ENCODE results near the gene RBM12. TPM values are rescaled to one million over a fixed set of nuclear protein-coding genes. Genes with fewer than 3 reads are reported as not detected.

The RBM12 gene
- total RNA-seq, 1 donor from 2014 or later: 46.2 TPM

GRCh38 chr20:35699127-35699956, 34.6 kb upstream of the RBM12 start, which contains the start of the genes NFS1 and ROMO1:
Gene NFS1 (minus strand): TSS chr20:35699352. CDS start chr20:35699288, 64 bp downstream.
Gene ROMO1 (plus strand): TSS chr20:35699405. CDS start chr20:35699633, 228 bp downstream.
- peak; percentile 87 for DNase-seq
- Histone ChIP-seq H3K4me1 (peaks cover 44% of the 10 kb centered on the region), H3K9me3 (replicated peaks) (no peaks in the 10 kb centered on the region), H3K27me3 (ENCODE audit: low read depth) (no peaks in the 10 kb centered on the region), H3K27ac (replicated peaks) (peak within 1 kb of the TSS; percentile 93), H3K4me3 (peak within 1 kb of the TSS; percentile 88), H3K36me3 (peaks cover 56% of the 10 kb centered on the region)
- intact Hi-C loops (cut with micrococcal nuclease): no loop called here
- peak; percentile 39 for TF ChIP-seq CTCF (IDR thresholded peaks at IDR 0.05; ENCODE audit: borderline replicate concordance)

GRCh38 chr20:35698298-35699126, 33.8 kb upstream of the RBM12 start:
- intact Hi-C loops (cut with micrococcal nuclease): no loop called here
- peaks cover 39% of the 10 kb centered on the region for H3K4me1 ChIP-seq
- peak overlapping the region; percentile 93 for H3K27ac ChIP-seq (replicated peaks)
- H3K36me3 ChIP-seq: peaks cover 56% of the 10 kb centered on the region
- TF ChIP-seq CTCF (IDR thresholded peaks at IDR 0.05; ENCODE audit: borderline replicate concordance): no peak
- H3K27me3 ChIP-seq (ENCODE audit: low read depth): no peaks in the 10 kb centered on the region
- peak overlapping the region; percentile 88 for H3K4me3 ChIP-seq
- no peak for DNase-seq
- no peaks in the 10 kb centered on the region for H3K9me3 ChIP-seq (replicated peaks)

GRCh38 chr20:35697696-35698297, 33.1 kb upstream of the RBM12 start:
- intact Hi-C loops (cut with micrococcal nuclease): no loop called here
- no peak overlapping the region for H3K27ac ChIP-seq (replicated peaks)
- H3K27me3 ChIP-seq (ENCODE audit: low read depth): no peaks in the 10 kb centered on the region
- peaks cover 56% of the 10 kb centered on the region for H3K36me3 ChIP-seq
- H3K4me1 ChIP-seq: peaks cover 39% of the 10 kb centered on the region
- no peak for DNase-seq
- H3K9me3 ChIP-seq (replicated peaks): no peaks in the 10 kb centered on the region
- TF ChIP-seq CTCF (IDR thresholded peaks at IDR 0.05; ENCODE audit: borderline replicate concordance): no peak
- peak overlapping the region; percentile 88 for H3K4me3 ChIP-seq

- Histone ChIP-seq H3K27ac (replicated peaks) (no peak overlapping the region), H3K4me1 (peaks cover 39% of the 10 kb centered on the region), H3K4me3 (no peak overlapping the region), H3K9me3 (replicated peaks) (no peaks in the 10 kb centered on the region), H3K36me3 (peaks cover 52% of the 10 kb centered on the region), H3K27me3 (ENCODE audit: low read depth) (no peaks in the 10 kb centered on the region)
- no peak for TF ChIP-seq CTCF (IDR thresholded peaks at IDR 0.05; ENCODE audit: borderline replicate concordance)
- no peak for DNase-seq
- intact Hi-C loops (cut with micrococcal nuclease): no loop called here
These were observed 31.3 kb upstream of the RBM12 start for GRCh38 chr20:35695978-35696377.

- H3K36me3 ChIP-seq: peaks cover 51% of the 10 kb centered on the region
- intact Hi-C loops (cut with micrococcal nuclease): no loop called here
- H3K27me3 ChIP-seq (ENCODE audit: low read depth): no peaks in the 10 kb centered on the region
- H3K27ac ChIP-seq (replicated peaks): no peak overlapping the region
- no peak overlapping the region for H3K4me3 ChIP-seq
- H3K9me3 ChIP-seq (replicated peaks): no peaks in the 10 kb centered on the region
- DNase-seq: no peak
- no peak for TF ChIP-seq CTCF (IDR thresholded peaks at IDR 0.05; ENCODE audit: borderline replicate concordance)
- peaks cover 34% of the 10 kb centered on the region for H3K4me1 ChIP-seq
These were observed 30.6 kb upstream of the RBM12 start for GRCh38 chr20:35695245-35695749.
